BLaER1 treated with 17β-estradiol and CSF1 and Interleukin-3, amounts not matched to agents 10 nM and 100 nM (cell line): ENCODE measurements around the gene SPACA7.

Source experiments
- H3K27ac ChIP-seq, 11 experiments: shearing (Covaris generic); formaldehyde crosslinking; 2 replicates each; pipeline ENCODE4 v1.8.1; 2022
- H3K27me3 ChIP-seq, 11 experiments: shearing (Covaris generic); formaldehyde crosslinking; 2 replicates each; pipeline ENCODE4 v1.8.1; 2022
- H3K36me3 ChIP-seq, 11 experiments: shearing (Covaris generic); formaldehyde crosslinking; 2 replicates each; pipeline ENCODE4 v1.8.1; 2022
- H3K4me1 ChIP-seq, 10 experiments: shearing (Covaris generic); formaldehyde crosslinking; 2 replicates each; pipeline ENCODE4 v1.8.1; 2022
- H3K4me2 ChIP-seq, 11 experiments: shearing (Covaris generic); formaldehyde crosslinking; 2 replicates each; pipeline ENCODE4 v1.8.1; 2022
- H3K4me3 ChIP-seq, 10 experiments: shearing (Covaris generic); formaldehyde crosslinking; 2 replicates each; pipeline ENCODE4 v1.8.1; 2022
- H3K9ac ChIP-seq, 11 experiments: shearing (Covaris generic); formaldehyde crosslinking; 2 replicates each; pipeline ENCODE4 v1.8.1; 2022
- H3K9me3 ChIP-seq, 11 experiments: shearing (Covaris generic); formaldehyde crosslinking; replicated peaks in 1 of 11; 2 replicates each; pipeline ENCODE4 v1.8.1; 2022
- H4K20me1 ChIP-seq, 11 experiments: shearing (Covaris generic); formaldehyde crosslinking; 2 replicates each; pipeline ENCODE4 v1.8.1; 2022
- Cebpa-rat ChIP-seq, 11 experiments: shearing (Covaris generic); IDR thresholded peaks; 2 replicates each; pipeline ENCODE4 v1.8.1; 2022

The SPACA7 gene

GRCh38 chr13:112457081-112457480 is 80.9 kb downstream of the SPACA7 start:
- H3K9ac ChIP-seq: no peak overlapping the region
- H3K27me3 ChIP-seq: no peaks in the 10 kb centered on the region; a peak in 1 of 22 replicates
- no peak overlapping the region for H3K27ac ChIP-seq
- peaks cover 22 to 34% (median 27%) of the 10 kb centered on the region in 11 experiments for H3K9me3 ChIP-seq
- H3K4me2 ChIP-seq: no peak overlapping the region
- 0 out of 22 replicates have a peak, but pooled peaks cover 0 to 4% (median 0%) of the 10 kb centered on the region in 11 experiments for H3K36me3 ChIP-seq
- peaks cover 0 to 10% (median 0%) of the 10 kb centered on the region in 11 experiments; a peak in 1 of 22 replicates for H4K20me1 ChIP-seq
- H3K4me1 ChIP-seq: peaks cover 0 to 27% (median 12%) of the 10 kb centered on the region in 10 experiments; a peak in 13 of 20 replicates
- H3K4me3 ChIP-seq: no peak overlapping the region
- no peak for TF ChIP-seq Cebpa-rat (IDR thresholded peaks at IDR 0.05)

- no peak overlapping the region for H3K27ac ChIP-seq
- H3K9ac ChIP-seq: no peak overlapping the region
- H4K20me1 ChIP-seq: peaks cover 0 to 8% (median 0%) of the 10 kb centered on the region in 11 experiments; a peak in 1 of 22 replicates
- H3K36me3 ChIP-seq: 0 out of 22 replicates have a peak, but pooled peaks cover 0 to 4% (median 0%) of the 10 kb centered on the region in 11 experiments
- no peak overlapping the region for H3K4me3 ChIP-seq
- H3K27me3 ChIP-seq: no peaks in the 10 kb centered on the region; a peak in 1 of 22 replicates
- H3K4me2 ChIP-seq: no peak overlapping the region
- TF ChIP-seq Cebpa-rat (IDR thresholded peaks at IDR 0.05): no peak
- H3K4me1 ChIP-seq: peaks cover 0 to 27% (median 11%) of the 10 kb centered on the region in 10 experiments; a peak in 13 of 20 replicates
- H3K9me3 ChIP-seq: peaks cover 26 to 38% (median 31%) of the 10 kb centered on the region in 11 experiments
Measured at GRCh38 chr13:112457485-112457884, 81.3 kb downstream of the SPACA7 start.

GRCh38 chr13:112462408-112462807 is 86.3 kb downstream of the SPACA7 start:
- Histone ChIP-seq H3K9me3 (peaks cover 29 to 42% (median 35%) of the 10 kb centered on the region in 11 experiments), H3K4me3 (no peak overlapping the region), H4K20me1 (no peaks in the 10 kb centered on the region), H3K4me2 (no peak overlapping the region), H3K9ac (no peak overlapping the region), H3K4me1 (peaks cover 0 to 11% (median 0%) of the 10 kb centered on the region in 10 experiments; a peak in 2 of 20 replicates), H3K27ac (no peak overlapping the region), H3K36me3 (0 out of 22 replicates have a peak, but pooled peaks cover 0 to 4% (median 0%) of the 10 kb centered on the region in 11 experiments), H3K27me3 (no peaks in the 10 kb centered on the region)
- TF ChIP-seq Cebpa-rat (IDR thresholded peaks at IDR 0.05): no peak

GRCh38 chr13:112464720-112465119 is 88.6 kb downstream of the SPACA7 start:
- Histone ChIP-seq H3K4me3 (no peak overlapping the region), H3K9me3 (peaks cover 19 to 29% (median 25%) of the 10 kb centered on the region in 11 experiments), H4K20me1 (no peaks in the 10 kb centered on the region), H3K9ac (no peak overlapping the region), H3K27ac (no peak overlapping the region), H3K36me3 (0 out of 22 replicates have a peak, but pooled peaks cover 0 to 4% (median 0%) of the 10 kb centered on the region in 11 experiments), H3K4me1 (peaks cover 5 to 11% (median 6%) of the 10 kb centered on the region in 10 experiments; a peak in 16 of 20 replicates), H3K27me3 (no peaks in the 10 kb centered on the region), H3K4me2 (no peak overlapping the region)
- TF ChIP-seq Cebpa-rat (IDR thresholded peaks at IDR 0.05): no peak

- Histone ChIP-seq H3K4me3 (no peak overlapping the region), H3K27ac (no peak overlapping the region), H3K9ac (no peak overlapping the region), H3K27me3 (no peaks in the 10 kb centered on the region), H3K4me1 (peaks cover 7 to 15% (median 10%) of the 10 kb centered on the region in 10 experiments; a peak in 16 of 20 replicates), H3K9me3 (peaks cover 16 to 24% (median 20%) of the 10 kb centered on the region in 11 experiments), H3K4me2 (no peak overlapping the region), H4K20me1 (no peaks in the 10 kb centered on the region), H3K36me3 (peaks cover 0 to 6% (median 0%) of the 10 kb centered on the region in 11 experiments; a peak in 2 of 22 replicates)
- TF ChIP-seq Cebpa-rat (IDR thresholded peaks at IDR 0.05): no peak
Measured at GRCh38 chr13:112465251-112466131, 89.3 kb downstream of the SPACA7 start.

GRCh38 chr13:112466132-112467058 is 90.2 kb downstream of the SPACA7 start:
- Histone ChIP-seq H3K4me1 (peaks cover 7 to 10% (median 10%) of the 10 kb centered on the region in 10 experiments; a peak in 16 of 20 replicates), H3K27me3 (no peaks in the 10 kb centered on the region), H3K27ac (no peak overlapping the region), H3K9me3 (peaks cover 14 to 27% (median 22%) of the 10 kb centered on the region in 11 experiments), H3K9ac (no peak overlapping the region), H4K20me1 (no peaks in the 10 kb centered on the region), H3K4me2 (no peak overlapping the region), H3K36me3 (peaks cover 0 to 13% (median 0%) of the 10 kb centered on the region in 11 experiments; a peak in 2 of 22 replicates), H3K4me3 (no peak overlapping the region)
- no peak for TF ChIP-seq Cebpa-rat (IDR thresholded peaks at IDR 0.05)

GRCh38 chr13:112467236-112467635 is 91.1 kb downstream of the SPACA7 start:
- peaks cover 11 to 24% (median 16%) of the 10 kb centered on the region in 11 experiments for H3K9me3 ChIP-seq
- no peak overlapping the region for H3K27ac ChIP-seq
- H3K4me1 ChIP-seq: peaks cover 7 to 10% (median 10%) of the 10 kb centered on the region in 10 experiments; a peak in 16 of 20 replicates
- H3K4me3 ChIP-seq: no peak overlapping the region
- H4K20me1 ChIP-seq: no peaks in the 10 kb centered on the region
- no peak overlapping the region for H3K4me2 ChIP-seq
- peaks cover 0 to 13% (median 0%) of the 10 kb centered on the region in 11 experiments; a peak in 2 of 22 replicates for H3K36me3 ChIP-seq
- TF ChIP-seq Cebpa-rat (IDR thresholded peaks at IDR 0.05): no peak
- no peaks in the 10 kb centered on the region for H3K27me3 ChIP-seq
- H3K9ac ChIP-seq: no peak overlapping the region

- TF ChIP-seq Cebpa-rat (IDR thresholded peaks at IDR 0.05): no peak
- Histone ChIP-seq H3K4me1 (peaks cover 7 to 10% (median 10%) of the 10 kb centered on the region in 10 experiments; a peak in 16 of 20 replicates), H4K20me1 (no peaks in the 10 kb centered on the region), H3K9me3 (peaks cover 5 to 27% (median 11%) of the 10 kb centered on the region in 11 experiments; a peak in 17 of 22 replicates), H3K27me3 (no peaks in the 10 kb centered on the region), H3K9ac (no peak overlapping the region), H3K27ac (no peak overlapping the region), H3K36me3 (peaks cover 0 to 17% (median 0%) of the 10 kb centered on the region in 11 experiments; a peak in 2 of 22 replicates), H3K4me3 (no peak overlapping the region), H3K4me2 (no peak overlapping the region)
Measured at GRCh38 chr13:112468069-112468468, 91.9 kb downstream of the SPACA7 start.
